ENCODE measurements around the gene PLXNA4.

DNA sequence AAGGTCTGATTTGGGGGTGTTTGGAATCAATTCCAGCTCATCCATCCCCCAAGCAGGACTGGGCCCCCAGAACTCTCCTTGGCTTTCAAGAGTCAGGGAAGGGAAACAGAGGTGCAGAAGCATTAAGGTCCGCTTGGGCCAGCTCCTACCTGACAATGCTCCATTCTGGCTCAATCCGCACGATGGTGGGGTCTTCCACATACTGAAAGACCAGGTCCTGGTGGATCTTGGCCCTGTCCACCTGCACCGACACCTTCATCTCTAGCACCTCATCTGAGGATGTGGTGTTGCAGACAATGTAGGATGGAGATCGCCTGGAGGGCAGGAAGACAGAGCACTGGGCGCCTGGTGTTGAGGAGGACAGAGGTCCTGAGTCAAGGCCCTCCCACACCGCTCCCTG, 391.1 kb downstream of the PLXNA4 start:
- no peak for TF ChIP-seq POLR2AphosphoS5 (IDR thresholded peaks at IDR 0.05; ENCODE audit: low read depth, low read length)
- no peak for TF ChIP-seq POLR2A (IDR thresholded peaks at IDR 0.05; ENCODE audit: low read depth, low read length)

Data from GM12892 (cell line).